DMS79 treated with DMSO at 0.1 percent for 48 hours (cell line): ENCODE measurements around the gene HAGH.

ENCODE experiments used
- DNase-seq: peaks from one replicate; lab custom pipeline; 2025; lab: John Stamatoyannopoulos, UW

HAGH gene

GRCh38 chr16:1786242-1787055 lies 40.2 kb downstream of the HAGH start:
- DNase-seq = no peak

- no peak for DNase-seq
These were observed 40.8 kb downstream of the HAGH start for GRCh38 chr16:1785846-1786170.

GRCh38 chr16:1784977-1785845 lies 41.4 kb downstream of the HAGH start:
- DNase-seq = no peak

GRCh38 chr16:1782408-1783264 lies 44.0 kb downstream of the HAGH start, which contains the start of the genes NUBP2 and SPSB3:
TSS of gene NUBP2 (plus strand) at chr16:1782960. CDS start at chr16:1783021, 61 bp downstream.
TSS of gene SPSB3 (minus strand) at chr16:1782571. CDS start at chr16:1781483, 1,088 bp downstream.
- peak; percentile 97 for DNase-seq

DNA sequence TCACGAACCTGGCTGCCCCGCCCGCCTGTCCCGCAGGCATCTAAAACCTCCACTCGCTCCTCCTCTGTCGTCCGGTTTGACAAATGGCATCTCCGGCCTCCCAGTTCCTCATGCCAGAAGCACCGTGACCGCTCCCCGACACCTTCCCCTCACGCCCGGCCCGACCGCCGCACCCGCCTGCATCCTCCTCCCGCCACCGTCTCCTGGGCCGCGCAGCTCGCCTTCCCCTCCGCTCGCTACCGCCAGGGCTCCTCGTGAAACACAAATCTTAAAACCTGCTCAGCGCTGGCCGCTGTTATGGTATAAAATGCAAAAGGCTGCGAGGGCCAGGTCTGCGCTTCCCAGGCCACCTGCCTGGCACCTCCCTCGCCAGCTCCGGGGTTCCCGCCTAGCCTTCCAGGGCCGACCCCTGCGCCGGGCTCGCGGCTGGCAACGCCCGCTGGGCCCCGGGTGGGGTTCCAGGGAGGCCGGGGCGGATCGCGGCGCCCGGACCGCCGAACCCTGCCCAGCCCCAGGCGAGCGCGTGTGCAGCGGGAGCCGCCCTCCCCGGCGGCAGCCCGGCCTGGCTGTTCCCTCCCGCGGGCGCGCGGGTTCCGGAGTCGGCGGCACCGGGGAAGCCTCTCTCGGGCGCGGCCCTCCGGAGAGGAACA lies 44.7 kb downstream of the HAGH start:
- DNase-seq = no peak

GRCh38 chr16:1781254-1781653 lies 45.4 kb downstream of the HAGH start:
- no peak for DNase-seq

DNA sequence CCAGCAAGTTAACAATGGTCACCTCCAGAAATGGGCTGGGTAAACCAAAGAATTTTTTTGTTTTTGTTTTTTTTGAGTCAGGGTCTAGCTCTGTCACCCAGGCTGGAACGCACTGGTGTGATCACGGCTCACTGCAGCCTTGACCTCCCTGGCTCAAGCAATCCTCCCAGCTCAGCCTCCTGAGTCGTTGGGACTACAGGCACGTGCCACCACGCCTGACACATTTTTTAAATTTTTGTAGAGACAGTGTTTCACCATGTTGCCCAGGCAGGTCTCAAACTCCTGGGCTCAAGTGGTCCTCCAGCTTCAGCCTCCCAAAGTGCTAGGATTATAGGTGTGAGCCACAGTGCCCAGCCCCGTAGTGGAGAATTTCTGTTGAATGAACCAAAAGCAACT lies 46.0 kb downstream of the HAGH start:
- DNase-seq = no peak

GRCh38 chr16:1779741-1780676 lies 46.6 kb downstream of the HAGH start:
- DNase-seq = no peak

GRCh38 chr16:1779234-1779701 lies 47.4 kb downstream of the HAGH start:
- no peak for DNase-seq

GRCh38 chr16:1778200-1779179 lies 48.1 kb downstream of the HAGH start:
- no peak for DNase-seq

DNA sequence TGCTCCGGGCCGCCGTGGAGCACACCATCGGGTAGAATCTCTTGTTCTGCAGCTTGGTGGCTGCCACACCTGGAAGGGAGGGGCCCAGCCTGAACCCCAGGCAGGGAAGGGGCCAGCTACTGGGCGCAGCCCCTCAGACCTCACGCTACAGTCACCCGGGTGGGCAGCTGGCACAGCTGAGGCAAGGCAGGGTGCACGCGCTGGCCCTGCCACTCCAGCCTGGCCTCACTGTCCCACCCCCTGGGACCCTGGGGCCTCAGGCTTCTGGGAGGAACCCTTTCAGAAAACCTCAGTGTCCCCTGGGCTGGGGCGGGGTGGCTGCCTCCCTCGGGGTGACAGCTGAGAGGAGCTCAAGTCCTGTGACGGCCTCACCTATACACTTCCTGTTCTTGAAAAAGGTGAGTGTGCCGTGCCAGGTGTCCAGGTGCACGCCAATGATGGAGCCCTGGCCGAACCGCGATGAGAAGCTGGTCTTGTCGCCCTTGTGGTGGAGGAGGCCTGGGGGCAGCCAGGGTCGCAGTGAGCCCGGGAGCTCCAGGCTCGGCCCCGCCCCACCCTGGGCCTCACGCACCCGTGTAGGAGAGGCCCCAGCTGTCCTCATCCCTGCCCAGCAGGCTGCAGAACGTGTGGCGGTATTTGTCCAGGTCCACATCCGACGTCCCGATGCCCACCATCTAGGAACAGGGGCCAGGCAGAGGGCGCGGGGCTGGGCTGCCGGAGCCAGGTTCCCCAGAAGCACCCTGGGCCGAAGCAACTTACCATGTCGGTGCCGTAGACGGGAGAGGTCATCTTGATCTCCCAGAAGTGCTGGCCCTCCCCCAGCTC lies 49.0 kb downstream of the HAGH start:
- no peak for DNase-seq

GRCh38 chr16:1776991-1777374 lies 49.6 kb downstream of the HAGH start:
- DNase-seq = no peak

DNA sequence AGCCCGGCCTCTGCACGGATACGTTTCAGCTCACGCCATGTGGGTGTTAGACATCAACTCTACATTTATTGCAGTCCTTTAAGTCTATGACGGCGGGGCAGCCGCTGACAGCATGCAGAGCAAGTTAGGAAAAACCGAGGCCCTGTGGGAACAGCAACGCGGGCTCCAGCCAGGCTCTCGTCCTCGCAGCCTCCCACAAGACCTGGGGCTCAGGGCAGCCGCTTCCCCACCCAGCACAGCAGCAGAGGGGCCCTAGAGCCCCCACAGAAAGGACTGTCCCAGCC lies 50.0 kb downstream of the HAGH start:
- DNase-seq = no peak

DNA sequence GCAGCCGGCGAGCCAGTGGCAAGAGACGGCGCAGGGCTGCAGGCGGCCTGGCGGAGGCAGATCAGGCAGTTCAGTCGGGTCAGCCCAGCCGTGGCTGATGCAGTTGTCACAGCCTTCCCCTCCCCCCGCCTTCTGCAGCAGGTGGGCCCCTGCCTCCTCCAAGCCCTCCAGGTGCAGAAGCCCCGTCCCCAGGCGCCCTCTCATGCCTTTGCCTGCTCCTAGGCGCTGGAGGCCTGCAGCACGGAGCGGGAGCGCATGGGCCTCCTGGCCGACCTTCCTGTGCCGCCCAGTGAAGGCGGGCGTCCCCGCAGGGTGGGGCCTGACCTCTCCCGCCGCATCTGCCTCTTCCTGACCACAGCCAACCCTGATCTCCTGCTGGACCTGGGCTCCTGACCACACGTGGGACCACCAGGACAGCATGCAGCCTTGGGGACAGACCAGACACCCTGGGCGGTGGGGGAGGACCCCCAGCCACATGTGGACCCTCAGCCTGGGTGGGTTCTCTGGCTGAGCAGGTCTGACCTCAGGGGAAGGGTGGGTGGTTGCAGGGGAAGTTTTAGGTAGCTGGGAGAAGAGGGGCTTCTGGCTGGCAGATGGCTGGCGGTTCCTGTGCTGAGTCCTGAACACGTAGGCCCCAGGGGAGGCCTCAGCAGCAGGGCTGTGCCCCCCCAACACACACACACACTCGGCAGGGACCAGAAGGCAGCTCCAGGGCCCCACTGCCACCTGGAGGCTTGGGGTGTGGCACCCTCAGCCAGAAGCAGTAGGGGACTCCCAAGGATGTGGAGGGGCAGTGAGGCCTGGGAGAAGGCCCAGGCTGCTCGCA lies 50.6 kb downstream of the HAGH start:
- no peak for DNase-seq

DNA sequence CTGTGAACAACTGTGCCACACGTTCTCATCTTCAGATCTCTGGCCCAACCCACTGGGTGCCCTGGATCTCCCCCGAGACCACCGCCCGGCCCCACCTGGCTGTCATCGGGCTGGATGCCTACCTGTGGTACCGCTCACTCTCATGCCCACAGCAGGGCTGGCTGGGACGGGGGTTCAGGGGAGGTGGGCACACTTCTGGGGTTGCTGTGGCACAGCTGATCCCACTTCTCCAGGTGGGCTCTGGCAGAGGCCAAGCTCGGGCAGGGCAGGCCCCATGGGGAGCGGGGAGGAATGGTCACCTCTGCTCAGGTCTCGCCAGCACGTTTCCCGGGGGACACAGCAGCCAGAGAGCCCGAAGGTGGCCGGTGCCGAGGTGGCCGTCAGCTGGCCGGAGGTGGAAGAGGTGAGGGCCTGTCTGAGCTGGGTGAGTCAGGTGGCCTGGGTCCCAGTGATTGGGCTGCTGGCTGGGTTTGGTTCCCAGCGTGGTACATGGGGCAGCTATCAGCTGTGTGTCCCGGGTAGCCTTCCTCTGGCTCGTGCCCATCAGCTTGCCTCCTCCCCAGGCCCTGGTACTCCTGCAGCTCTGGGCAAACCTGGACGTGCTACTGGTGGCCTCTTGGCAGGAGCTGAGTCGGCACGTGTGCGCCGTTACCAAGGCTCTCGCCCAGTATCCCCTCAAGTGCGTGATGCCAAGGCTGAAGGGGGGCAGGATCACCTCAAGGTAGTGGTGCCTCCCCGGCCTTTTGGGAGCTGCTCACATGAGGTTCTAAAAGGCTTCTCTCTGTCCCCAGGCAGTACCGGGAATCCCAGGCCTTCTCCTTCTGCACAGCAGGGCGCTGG lies 51.4 kb downstream of the HAGH start:
- no peak for DNase-seq

DNA sequence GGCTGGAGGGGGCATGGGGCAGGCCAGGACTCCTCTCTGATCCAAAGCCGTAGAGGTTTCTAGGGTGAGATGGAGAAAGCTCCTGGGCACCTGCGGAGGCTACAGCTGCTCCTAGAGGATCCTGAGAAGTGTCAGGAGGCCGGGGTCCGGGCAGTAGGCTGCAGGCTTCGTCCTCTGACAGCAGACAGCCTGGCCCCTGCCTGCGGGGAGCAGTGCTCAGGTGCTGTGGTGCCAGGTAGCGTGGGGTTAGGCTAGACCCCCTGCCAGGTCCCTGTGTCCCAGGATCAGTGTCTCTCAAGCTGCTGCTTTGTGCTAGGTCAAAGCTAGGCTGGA lies 52.2 kb downstream of the HAGH start:
- no peak for DNase-seq
